Right lobe of liver (tissue), 6 donors: ENCODE data around the gene ZIC4. TPM values are rescaled to one million over a fixed set of nuclear protein-coding genes. Genes with fewer than 3 reads are reported as not detected.

Experiments
- ATAC-seq, 4 donors: fragments of 200-7000 bp; cut with Tn5 transposase; one replicate each; pipeline ENCODE4 v1.9.1; 2020; ENCODE audit warnings: mild to moderate bottlenecking in 4 of 4, moderate library complexity in 4 of 4
- DNase-seq, 3 donors: peaks; one replicate each; pipeline ENCODE4 v3.0.0-alpha.2; 2020
- H3K27ac ChIP-seq, 3 donors: fragments of 200-600 bp; one replicate each; pipeline ENCODE4 v1.8.0; 2022
- H3K27me3 ChIP-seq, 2 donors: fragments of 200-600 bp; one replicate each; pipeline ENCODE4 v1.8.0; 2022
- H3K36me3 ChIP-seq, 4 donors: fragments of 200-600 bp; sonication (generic) in 1 of 4; one replicate each; pipeline versions ENCODE4 v1.5.1 to v1.8.0; 2017 to 2022; ENCODE audit warnings: control low read depth in 1 of 4
- H3K4me1 ChIP-seq, 4 donors: fragments of 200-600 bp; sonication (generic) in 1 of 4; one replicate each; pipeline versions ENCODE4 v1.5.1 to v1.8.0; 2017 to 2022; ENCODE audit warnings: control low read depth in 1 of 4
- H3K4me3 ChIP-seq, 3 donors: fragments of 200-600 bp; one replicate each; pipeline ENCODE4 v1.8.0; 2022
- H3K9me3 ChIP-seq, 4 donors: fragments of 200-600 bp; sonication (generic) in 1 of 4; one replicate each; pipeline versions ENCODE4 v1.5.1 to v1.8.0; 2017 to 2022; ENCODE audit warnings: control low read depth in 1 of 4
- POLR2A ChIP-seq: fragments of 450-650 bp; IDR thresholded peaks from one replicate; pipeline ENCODE4 v1.6.1; 2017; ENCODE audit warnings: antibody characterized with exemption, mild to moderate bottlenecking
- WGBS: methylation state at CpG from one replicate; pipeline ENCODE4 v1.1.6; 2018; ENCODE audit warnings: low coverage, low lambda C conversion rate; ENCODE audit not compliant: insufficient coverage; ENCODE audit errors: missing lambda C conversion rate; 5-methylcytosine and 5-hydroxymethylcytosine counted together
- intact Hi-C, 2 donors: fragments of 100-400 bp; cut with DNase I; formaldehyde crosslinking; loops; one replicate each; pipeline versions ENCODE4 v1.11.2 to v1.14.1; 2022
- total RNA-seq, 6 experiments: library from RNA; depleted of rRNA in 2 of 6; stranded (reverse); fragments of >200 nt in 2 of 6; fragmentation: NEBNext Ultra II Directional in 3 of 6; extraction: Animal tissue kit (Norgen Biotek cat#: 25700) in 3 of 6; gene quantifications; one replicate each; pipeline versions ENCODE4 v1.1.0 to v1.2.4, GENCODE V29; 2016 to 2023
- TF ChIP-seq, protein P1 (sequence below), 4 donors: fragments of 200-600 bp in 3 of 4; fragments of 450-650 bp in 1 of 4; IDR thresholded peaks; one replicate each; pipeline versions ENCODE4 v1.5.1 to v1.8.0; 2016 to 2022; ENCODE audit warnings: antibody characterized with exemption in 4 of 4, mild to moderate bottlenecking in 2 of 4
- donor health status: DM: no; HTN: yes; CAD: no.
- donor health status: DM: no; HTN: no; CAD: no.
- donor health status: DM: no; HTN: no; CAD: no.
- donor health status: DM: no; HTN: yes; CAD: no.
- donor health status: DM: no; HTN: yes; CAD: no.

Gene ZIC4
- total RNA-seq, 6 experiments from 2014 or later = 0.04 to 0.28 (median 0.12) TPM; not detected in 3

DNA sequence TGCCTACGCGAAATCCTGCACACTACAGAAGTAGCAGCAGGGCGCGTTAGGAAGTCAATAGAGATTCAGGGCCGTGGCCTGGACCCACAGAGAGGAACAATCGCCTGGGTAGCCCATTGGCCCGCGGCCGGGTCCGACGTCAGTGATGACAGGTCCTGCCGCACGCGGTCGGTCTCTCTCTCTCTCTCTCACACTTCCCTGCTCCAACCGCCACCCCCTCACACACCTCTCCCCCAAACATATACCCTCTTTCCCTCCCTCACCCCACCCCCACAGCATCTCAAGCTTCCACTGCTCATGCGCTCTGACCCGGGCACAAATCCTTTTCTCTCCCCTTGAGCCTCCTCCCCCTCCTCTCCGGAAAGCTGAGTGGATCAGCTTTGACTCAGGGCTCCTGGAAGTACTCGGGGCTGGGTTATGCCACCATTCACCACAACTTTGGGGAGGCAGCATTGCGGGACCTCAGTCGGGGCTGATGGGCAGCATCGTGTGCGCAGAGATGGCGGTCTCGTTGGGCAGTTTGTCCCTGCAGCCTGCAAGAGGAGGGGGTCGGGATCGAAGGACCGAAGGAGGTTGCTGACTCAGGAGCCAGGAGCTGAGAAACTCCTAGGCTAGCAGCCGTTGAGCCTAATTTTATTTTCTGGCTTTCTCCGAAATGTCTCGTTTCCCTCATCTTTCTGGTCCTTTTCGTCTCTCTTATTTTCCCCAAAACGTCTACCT, 9.0 kb downstream of the ZIC4 start:
- Histone ChIP-seq H3K27ac (no peak overlapping the region), H3K9me3 (no peaks in the 10 kb centered on the region), H3K36me3 (no peaks in the 10 kb centered on the region), H3K27me3 (no peaks in the 10 kb centered on the region), H3K4me3 (no peak overlapping the region), H3K4me1 (peaks cover 0 to 12% (median 0%) of the 10 kb centered on the region in 4 donors)
- TF ChIP-seq POLR2A = no peak
- TF ChIP-seq, protein P1, sequence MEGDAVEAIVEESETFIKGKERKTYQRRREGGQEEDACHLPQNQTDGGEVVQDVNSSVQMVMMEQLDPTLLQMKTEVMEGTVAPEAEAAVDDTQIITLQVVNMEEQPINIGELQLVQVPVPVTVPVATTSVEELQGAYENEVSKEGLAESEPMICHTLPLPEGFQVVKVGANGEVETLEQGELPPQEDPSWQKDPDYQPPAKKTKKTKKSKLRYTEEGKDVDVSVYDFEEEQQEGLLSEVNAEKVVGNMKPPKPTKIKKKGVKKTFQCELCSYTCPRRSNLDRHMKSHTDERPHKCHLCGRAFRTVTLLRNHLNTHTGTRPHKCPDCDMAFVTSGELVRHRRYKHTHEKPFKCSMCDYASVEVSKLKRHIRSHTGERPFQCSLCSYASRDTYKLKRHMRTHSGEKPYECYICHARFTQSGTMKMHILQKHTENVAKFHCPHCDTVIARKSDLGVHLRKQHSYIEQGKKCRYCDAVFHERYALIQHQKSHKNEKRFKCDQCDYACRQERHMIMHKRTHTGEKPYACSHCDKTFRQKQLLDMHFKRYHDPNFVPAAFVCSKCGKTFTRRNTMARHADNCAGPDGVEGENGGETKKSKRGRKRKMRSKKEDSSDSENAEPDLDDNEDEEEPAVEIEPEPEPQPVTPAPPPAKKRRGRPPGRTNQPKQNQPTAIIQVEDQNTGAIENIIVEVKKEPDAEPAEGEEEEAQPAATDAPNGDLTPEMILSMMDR (IDR thresholded peaks at IDR 0.05) = no peak
- DNase-seq = no peak
- 28% methylated on average over 29 of the region's 34 CpGs for WGBS
- ATAC-seq = no peak
- intact Hi-C loops = no loop called here

DNA sequence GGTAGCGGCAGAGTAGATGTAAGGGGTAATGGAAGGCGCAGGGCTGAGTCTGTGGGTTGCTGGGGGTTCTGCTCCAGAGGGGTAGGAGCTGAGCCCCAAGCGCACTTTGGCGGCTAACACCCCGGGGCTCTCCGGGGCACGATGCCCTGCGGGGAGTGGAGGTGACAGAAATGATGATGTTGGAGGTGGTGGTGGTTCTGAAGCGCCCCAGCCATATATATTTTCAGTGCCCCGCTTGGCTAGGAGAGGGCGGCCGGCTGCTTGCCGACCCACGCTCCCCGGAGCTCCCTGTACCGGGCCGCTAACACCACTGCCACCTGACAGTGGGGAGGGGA, 9.7 kb downstream of the ZIC4 start:
- WGBS = 30% methylated on average over 2 of the region's 17 CpGs
- TF ChIP-seq, protein P1 (IDR thresholded peaks at IDR 0.05) = no peak
- no peak for TF ChIP-seq POLR2A
- H3K4me1 ChIP-seq = peaks cover 0 to 16% (median 0%) of the 10 kb centered on the region in 4 donors

DNA sequence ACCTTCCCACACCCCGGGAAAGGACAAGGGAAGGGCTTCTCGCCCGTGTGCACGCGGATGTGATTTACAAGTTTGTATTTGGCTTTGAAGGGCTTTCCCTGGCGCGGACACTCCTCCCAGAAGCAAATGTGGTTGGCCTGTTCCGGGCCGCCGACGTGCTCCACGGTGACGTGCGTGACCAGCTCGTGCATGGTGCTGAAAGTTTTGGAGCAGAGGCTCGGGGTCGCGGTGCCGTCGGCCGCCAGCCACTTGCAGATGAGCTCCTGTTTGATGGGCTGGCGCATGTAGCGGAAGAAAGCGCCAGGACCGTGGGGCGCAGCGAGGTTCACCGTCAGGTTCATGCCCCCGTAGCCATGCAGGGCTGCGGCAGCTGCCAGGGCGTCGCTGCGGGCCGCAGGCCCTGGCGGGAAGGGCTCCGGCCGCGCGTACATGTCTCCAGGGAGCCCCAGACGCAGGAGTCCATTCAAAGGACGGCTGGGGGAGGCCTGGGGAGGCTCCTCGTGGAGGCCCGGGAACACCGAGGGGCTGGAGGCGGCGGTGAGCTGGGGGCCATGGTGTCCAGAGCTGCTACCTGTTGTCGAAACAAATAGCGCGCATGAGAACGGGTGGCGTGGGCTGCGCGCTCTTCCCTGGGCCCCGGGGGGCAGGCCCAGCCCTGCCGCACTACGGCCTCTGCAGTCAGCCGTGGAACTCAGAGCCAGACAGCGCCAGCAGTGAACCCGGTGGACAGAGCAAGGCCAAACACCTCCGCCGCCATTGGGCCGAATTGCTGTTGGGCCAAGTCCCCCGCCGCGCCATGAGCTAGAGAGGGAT, 10.2 kb downstream of the ZIC4 start:
- DNase-seq = no peak
- H3K27ac ChIP-seq = no peak overlapping the region

More for the DNA sequence above, 9.7 kb downstream of the ZIC4 start:
- intact Hi-C loops = no loop called here
- ATAC-seq = no peak
- H3K27ac ChIP-seq = no peak overlapping the region
- H3K4me3 ChIP-seq = no peak overlapping the region
- no peaks in the 10 kb centered on the region for H3K36me3 ChIP-seq
- no peaks in the 10 kb centered on the region for H3K9me3 ChIP-seq
- no peaks in the 10 kb centered on the region for H3K27me3 ChIP-seq
- no peak for DNase-seq

DNA sequence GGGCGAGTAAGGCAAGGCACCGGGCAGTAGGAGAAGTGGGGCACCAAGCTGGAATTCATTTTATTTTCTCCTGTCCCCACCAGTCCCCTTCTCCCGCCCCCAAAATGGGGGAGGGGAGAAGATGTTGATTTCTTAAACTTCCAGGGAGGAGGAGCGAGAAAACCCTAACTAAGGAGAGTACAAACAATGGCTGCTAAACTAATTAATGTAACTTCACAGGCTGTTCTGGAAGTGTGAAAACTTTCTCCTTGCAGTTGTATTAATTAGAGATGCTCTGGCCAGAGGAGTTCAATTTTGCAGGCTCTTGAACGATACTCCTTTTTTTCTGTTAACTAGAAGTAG, 11.5 kb downstream of the ZIC4 start:
- ATAC-seq (no peak), DNase-seq (no peak)
- Histone ChIP-seq H3K4me1 (peaks cover 0 to 16% (median 0%) of the 10 kb centered on the region in 4 donors), H3K9me3 (no peaks in the 10 kb centered on the region), H3K36me3 (no peaks in the 10 kb centered on the region), H3K27ac (no peak overlapping the region), H3K27me3 (peaks cover 0 to 13% of the 10 kb centered on the region in 2 donors), H3K4me3 (peak overlapping the region; percentile 47 to 69 (median 53))
- TF ChIP-seq, protein P1 (IDR thresholded peaks at IDR 0.05) = no peak
- TF ChIP-seq POLR2A = no peak
- WGBS = 14% methylated on average over 5 of the region's 5 CpGs
- intact Hi-C loops = no loop called here

More for the DNA sequence above, 10.2 kb downstream of the ZIC4 start:
- no peak for ATAC-seq
- H3K4me3 ChIP-seq = no peak overlapping the region
- no peaks in the 10 kb centered on the region for H3K9me3 ChIP-seq
- H3K4me1 ChIP-seq = peaks cover 0 to 16% (median 0%) of the 10 kb centered on the region in 4 donors
- intact Hi-C loops = no loop called here
- WGBS = 25% methylated on average over 38 of the region's 65 CpGs
- TF ChIP-seq, protein P1 (IDR thresholded peaks at IDR 0.05) = no peak
- TF ChIP-seq POLR2A = no peak
- H3K27me3 ChIP-seq = peaks cover 0 to 2% of the 10 kb centered on the region in 2 donors
- no peaks in the 10 kb centered on the region for H3K36me3 ChIP-seq
